ENCODE measurements around the gene ZSWIM3. TPM values are rescaled to one million over a fixed set of nuclear protein-coding genes. Genes with fewer than 3 reads are reported as not detected.

Gene ZSWIM3
- total RNA-seq, 1 experiment from 2014 or later, result 6.4 TPM

- H3K27me3 Mint-ChIP-seq (ENCODE audit: insufficient read depth, unreplicated experiment), result no peaks in the 10 kb centered on the region
- H3K9me3 ChIP-seq, result no peaks in the 10 kb centered on the region
- peaks cover 28% of the 10 kb centered on the region for H3K4me1 ChIP-seq
- H3K4me1 Mint-ChIP-seq (ENCODE audit: low read depth, unreplicated experiment), result peaks cover 20% of the 10 kb centered on the region
- H3K27ac Mint-ChIP-seq (ENCODE audit: unreplicated experiment), result peak within 1 kb of the TSS; percentile 92
- H3K27me3 ChIP-seq (replicated peaks; ENCODE audit: control insufficient read depth, insufficient read depth, low read length), result no peaks in the 10 kb centered on the region
- ChIA-PET POLR2A (interaction anchor here (0.7 to 1.3 kb wide), 3 partner anchors 22 to 69 kb away, joined by 3 to 6 read pairs (median 3); partner anchors contain the start of genes SNX21 and ZSWIM1), CTCF (interaction anchor here (1.0 kb wide), 1 partner anchor 78 kb away, joined by 3 read pairs; no protein-coding TSS in a partner anchor)
- peaks cover 83% of the 10 kb centered on the region for H3K36me3 Mint-ChIP-seq (ENCODE audit: insufficient read depth, unreplicated experiment)
- BruUV-seq (replicated peaks), result no TSS peak
- peaks cover 20% of the 10 kb centered on the region for H3K36me3 ChIP-seq (ENCODE audit: control insufficient read depth, insufficient read depth, low read length)
- peak within 1 kb of the TSS; percentile 91 for H3K4me3 ChIP-seq (ENCODE audit: low read depth, low read length)
- H3K4me3 Mint-ChIP-seq (ENCODE audit: unreplicated experiment), result peak within 1 kb of the TSS; percentile 95
- intact Hi-C loops (cut with micrococcal nuclease; ENCODE audit: unreplicated experiment), result loop anchor here (1.0 to 5.0 kb wide), 7 partner anchors 13 to 160 kb away; partner anchors contain the start of genes ACOT8, CTSA, DNTTIP1 and NEURL2
- H3K9me3 Mint-ChIP-seq (ENCODE audit: unreplicated experiment), result no peaks in the 10 kb centered on the region
- TF ChIP-seq CTCF (IDR thresholded peaks at IDR 0.05; ENCODE audit: insufficient read depth in 1 of 2, low read depth in 1 of 2, low read length in 1 of 2, severe bottlenecking in 1 of 2, unreplicated experiment in 1 of 2), result no peak
- DNase-seq, result peak; percentile 100
Measured at GRCh38 chr20:45812157-45813005, 45.0 kb upstream of the ZSWIM3 start, which contains the start of gene UBE2C. Gene UBE2C, plus strand, starts transcription at chr20:45812644. Its CDS starts 52 bp downstream, at chr20:45812696.

GRCh38 chr20:45813006-45813340 is 44.4 kb upstream of the ZSWIM3 start:
- H3K27ac Mint-ChIP-seq (ENCODE audit: unreplicated experiment), result peak overlapping the region; percentile 92
- H3K27me3 Mint-ChIP-seq (ENCODE audit: insufficient read depth, unreplicated experiment), result no peaks in the 10 kb centered on the region
- intact Hi-C loops (cut with micrococcal nuclease; ENCODE audit: unreplicated experiment), result loop anchor here (5.0 kb wide), 2 partner anchors 79 to 159 kb away; partner anchors contain the start of genes CTSA, NEURL2 and ZNF335
- ChIA-PET POLR2A (interaction anchor here (0.7 to 1.3 kb wide), 3 partner anchors 21 to 68 kb away, joined by 3 to 6 read pairs (median 3); partner anchors contain the start of genes SNX21 and ZSWIM1), CTCF (interaction anchor here (1.0 kb wide), 1 partner anchor 77 kb away, joined by 3 read pairs; no protein-coding TSS in a partner anchor)
- peak overlapping the region; percentile 91 for H3K4me3 ChIP-seq (ENCODE audit: low read depth, low read length)
- H3K9me3 ChIP-seq, result no peaks in the 10 kb centered on the region
- TSS peak; percentile 69 for BruUV-seq (replicated peaks)
- DNase-seq, result no peak
- H3K4me3 Mint-ChIP-seq (ENCODE audit: unreplicated experiment), result peak overlapping the region; percentile 95
- no peaks in the 10 kb centered on the region for H3K27me3 ChIP-seq (replicated peaks; ENCODE audit: control insufficient read depth, insufficient read depth, low read length)
- H3K9me3 Mint-ChIP-seq (ENCODE audit: unreplicated experiment), result no peaks in the 10 kb centered on the region
- peaks cover 20% of the 10 kb centered on the region for H3K36me3 ChIP-seq (ENCODE audit: control insufficient read depth, insufficient read depth, low read length)
- peaks cover 26% of the 10 kb centered on the region for H3K4me1 Mint-ChIP-seq (ENCODE audit: low read depth, unreplicated experiment)
- H3K4me1 ChIP-seq, result peaks cover 34% of the 10 kb centered on the region
- TF ChIP-seq CTCF (IDR thresholded peaks at IDR 0.05; ENCODE audit: insufficient read depth in 1 of 2, low read depth in 1 of 2, low read length in 1 of 2, severe bottlenecking in 1 of 2, unreplicated experiment in 1 of 2), result no peak
- peaks cover 77% of the 10 kb centered on the region for H3K36me3 Mint-ChIP-seq (ENCODE audit: insufficient read depth, unreplicated experiment)

GRCh38 chr20:45813489-45813888 is 43.9 kb upstream of the ZSWIM3 start:
- no peaks in the 10 kb centered on the region for H3K9me3 ChIP-seq
- H3K4me1 ChIP-seq, result peaks cover 39% of the 10 kb centered on the region
- DNase-seq, result no peak
- H3K9me3 Mint-ChIP-seq (ENCODE audit: unreplicated experiment), result no peaks in the 10 kb centered on the region
- H3K4me3 ChIP-seq (ENCODE audit: low read depth, low read length), result peak overlapping the region; percentile 91
- H3K27me3 ChIP-seq (replicated peaks; ENCODE audit: control insufficient read depth, insufficient read depth, low read length), result no peaks in the 10 kb centered on the region
- peak overlapping the region; percentile 92 for H3K27ac Mint-ChIP-seq (ENCODE audit: unreplicated experiment)
- H3K36me3 ChIP-seq (ENCODE audit: control insufficient read depth, insufficient read depth, low read length), result peaks cover 20% of the 10 kb centered on the region
- ChIA-PET CTCF (interaction anchor here (0.6 to 1.0 kb wide), 2 partner anchors 77 to 508 kb away, joined by 3 read pairs; no protein-coding TSS in a partner anchor), POLR2A (interaction anchor here (0.7 to 1.4 kb wide), 4 partner anchors 20 to 67 kb away, joined by 3 to 6 read pairs (median 4); partner anchors contain the start of genes DNTTIP1, SNX21, WFDC3 and ZSWIM1)
- H3K4me1 Mint-ChIP-seq (ENCODE audit: low read depth, unreplicated experiment), result peaks cover 30% of the 10 kb centered on the region
- intact Hi-C loops (cut with micrococcal nuclease; ENCODE audit: unreplicated experiment), result loop anchor here (5.0 kb wide), 2 partner anchors 79 to 159 kb away; partner anchors contain the start of genes CTSA, NEURL2 and ZNF335
- BruUV-seq (replicated peaks), result no TSS peak
- no peak for TF ChIP-seq CTCF (IDR thresholded peaks at IDR 0.05; ENCODE audit: insufficient read depth in 1 of 2, low read depth in 1 of 2, low read length in 1 of 2, severe bottlenecking in 1 of 2, unreplicated experiment in 1 of 2)
- H3K4me3 Mint-ChIP-seq (ENCODE audit: unreplicated experiment), result peak overlapping the region; percentile 95
- no peaks in the 10 kb centered on the region for H3K27me3 Mint-ChIP-seq (ENCODE audit: insufficient read depth, unreplicated experiment)
- H3K36me3 Mint-ChIP-seq (ENCODE audit: insufficient read depth, unreplicated experiment), result peaks cover 75% of the 10 kb centered on the region
